Right atrium auricular region (tissue), 2 donors: Measurements from ENCODE around the gene IL24. TPM values are rescaled to one million over a fixed set of nuclear protein-coding genes. Genes with fewer than 3 reads are reported as not detected.

Experiments
- DNase-seq: peaks from one replicate; pipeline ENCODE4 v3.0.0-alpha.2; 2019; ENCODE audit warnings: low spot score
- H3K27ac ChIP-seq, 2 donors: fragments of 200-600 bp; sonication (generic); 1 replicate in 1 of 2; 2 replicates in 1 of 2; pipeline ENCODE4 v1.5.1; 2016 to 2019
- H3K27me3 ChIP-seq, 2 donors: fragments of 200-600 bp; sonication (generic); one replicate each; pipeline versions ENCODE4 v1.5.1 to v1.6.0; 2017 to 2019
- H3K36me3 ChIP-seq: fragments of 200-600 bp; sonication (generic); one replicate; pipeline ENCODE4 v1.5.1; 2016
- H3K4me1 ChIP-seq, 2 donors: fragments of 200-600 bp; sonication (generic); one replicate each; pipeline versions ENCODE4 v1.5.1 to v1.6.0; 2017 to 2019
- H3K4me3 ChIP-seq, 2 donors: fragments of 200-600 bp; sonication (generic); 1 replicate in 1 of 2; 2 replicates in 1 of 2; pipeline ENCODE4 v1.5.1; 2017 to 2019; ENCODE audit warnings: mild to moderate bottlenecking in 1 of 2, moderate library complexity in 1 of 2
- H3K9me3 ChIP-seq, 2 donors: fragments of 200-600 bp; sonication (generic); one replicate each; pipeline ENCODE4 v1.5.1; 2019
- total RNA-seq, 2 donors: library from RNA; depleted of rRNA; stranded (reverse); fragments of >200 nt; gene quantifications; one replicate each; pipeline ENCODE4 v1.1.0, GENCODE V29; 2016
- TF ChIP-seq, protein P1 (sequence below), 2 donors: fragments of 200-600 bp; sonication (generic); IDR thresholded peaks; one replicate each; pipeline ENCODE4 v1.5.1; 2019; ENCODE audit warnings: antibody characterized with exemption in 2 of 2

Gene IL24
- total RNA-seq, 2 donors from 2014 or later = 1.1 TPM; not detected in 1

DNA sequence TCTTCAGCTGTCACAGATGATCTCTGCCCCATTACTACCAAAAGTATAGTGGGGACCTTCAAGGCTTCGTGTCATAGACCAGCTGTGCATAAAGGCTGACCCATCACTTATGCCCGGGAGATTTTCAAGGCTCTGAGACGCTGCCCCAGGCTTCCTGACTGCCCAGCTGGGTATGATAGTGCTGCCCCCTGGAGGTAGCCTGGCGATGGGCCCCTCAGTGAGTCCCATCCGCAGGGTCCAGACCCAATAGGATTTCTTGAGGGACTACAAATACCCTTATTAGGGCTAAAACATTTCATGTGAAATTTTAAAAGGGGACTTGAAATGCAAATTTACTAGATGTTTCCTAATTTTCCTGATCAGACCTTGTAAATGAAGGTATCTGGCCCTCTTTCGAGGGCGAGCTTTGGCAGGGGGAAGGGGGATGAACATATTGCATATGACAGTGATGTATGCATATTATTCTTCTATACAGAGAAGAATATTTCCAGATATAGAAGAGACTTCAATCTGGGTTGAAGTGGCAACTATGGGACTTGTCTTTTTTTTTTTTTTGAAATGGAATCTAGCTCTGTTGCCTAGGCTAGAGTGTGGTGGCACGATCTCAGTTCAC, 36.2 kb downstream of the IL24 start:
- H3K27ac ChIP-seq = no peak overlapping the region
- no peak overlapping the region for H3K4me3 ChIP-seq
- no peaks in the 10 kb centered on the region for H3K9me3 ChIP-seq
- no peaks in the 10 kb centered on the region for H3K4me1 ChIP-seq
- H3K36me3 ChIP-seq = no peaks in the 10 kb centered on the region
- TF ChIP-seq, protein P1, sequence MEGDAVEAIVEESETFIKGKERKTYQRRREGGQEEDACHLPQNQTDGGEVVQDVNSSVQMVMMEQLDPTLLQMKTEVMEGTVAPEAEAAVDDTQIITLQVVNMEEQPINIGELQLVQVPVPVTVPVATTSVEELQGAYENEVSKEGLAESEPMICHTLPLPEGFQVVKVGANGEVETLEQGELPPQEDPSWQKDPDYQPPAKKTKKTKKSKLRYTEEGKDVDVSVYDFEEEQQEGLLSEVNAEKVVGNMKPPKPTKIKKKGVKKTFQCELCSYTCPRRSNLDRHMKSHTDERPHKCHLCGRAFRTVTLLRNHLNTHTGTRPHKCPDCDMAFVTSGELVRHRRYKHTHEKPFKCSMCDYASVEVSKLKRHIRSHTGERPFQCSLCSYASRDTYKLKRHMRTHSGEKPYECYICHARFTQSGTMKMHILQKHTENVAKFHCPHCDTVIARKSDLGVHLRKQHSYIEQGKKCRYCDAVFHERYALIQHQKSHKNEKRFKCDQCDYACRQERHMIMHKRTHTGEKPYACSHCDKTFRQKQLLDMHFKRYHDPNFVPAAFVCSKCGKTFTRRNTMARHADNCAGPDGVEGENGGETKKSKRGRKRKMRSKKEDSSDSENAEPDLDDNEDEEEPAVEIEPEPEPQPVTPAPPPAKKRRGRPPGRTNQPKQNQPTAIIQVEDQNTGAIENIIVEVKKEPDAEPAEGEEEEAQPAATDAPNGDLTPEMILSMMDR (IDR thresholded peaks at IDR 0.05) = peak in 1 of 2 donors; percentile 44
- DNase-seq = no peak
- no peaks in the 10 kb centered on the region for H3K27me3 ChIP-seq

- DNase-seq = no peak
- Histone ChIP-seq H3K36me3 (no peaks in the 10 kb centered on the region), H3K4me3 (no peak overlapping the region)
Measured at GRCh38 chr1:206935491-206936067, 38.3 kb downstream of the IL24 start.

DNA sequence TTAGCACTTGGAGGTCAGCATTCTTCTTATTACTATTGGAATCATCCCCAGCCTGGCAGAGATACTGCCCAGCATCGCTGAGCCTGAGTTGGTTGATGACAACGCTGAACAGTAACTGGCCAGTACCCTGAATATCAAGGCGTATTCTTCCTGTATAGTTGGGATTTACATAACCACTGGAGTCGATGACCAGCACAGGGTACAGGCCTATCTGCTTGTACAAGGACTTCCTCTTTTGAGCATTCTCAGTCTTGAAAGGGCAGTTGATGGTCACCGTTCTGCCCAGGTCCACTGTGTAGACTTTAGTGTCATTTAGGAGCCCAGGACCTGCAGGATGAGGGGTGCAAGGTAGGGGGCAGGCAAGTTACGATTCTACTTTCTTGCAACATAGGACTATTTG, 40.2 kb downstream of the IL24 start:
- no peaks in the 10 kb centered on the region for H3K9me3 ChIP-seq
- TF ChIP-seq, protein P1 (IDR thresholded peaks at IDR 0.05) = no peak
- no peaks in the 10 kb centered on the region for H3K27me3 ChIP-seq
- no peaks in the 10 kb centered on the region for H3K4me1 ChIP-seq
- DNase-seq = no peak
- H3K36me3 ChIP-seq = no peaks in the 10 kb centered on the region
- H3K4me3 ChIP-seq = no peak overlapping the region
- no peak overlapping the region for H3K27ac ChIP-seq

More at GRCh38 chr1:206935491-206936067, 38.3 kb downstream of the IL24 start:
- Histone ChIP-seq H3K9me3 (no peaks in the 10 kb centered on the region), H3K4me1 (no peaks in the 10 kb centered on the region), H3K27me3 (no peaks in the 10 kb centered on the region), H3K27ac (no peak overlapping the region)
- TF ChIP-seq, protein P1 (IDR thresholded peaks at IDR 0.05) = peak in 1 of 2 donors; percentile 49

GRCh38 chr1:206939131-206939530, 41.9 kb downstream of the IL24 start:
- H3K4me3 ChIP-seq = no peak overlapping the region
- TF ChIP-seq, protein P1 (IDR thresholded peaks at IDR 0.05) = no peak

GRCh38 chr1:206939841-206940587, 42.8 kb downstream of the IL24 start:
- no peak for DNase-seq
- Histone ChIP-seq H3K9me3 (no peaks in the 10 kb centered on the region), H3K27me3 (no peaks in the 10 kb centered on the region), H3K36me3 (no peaks in the 10 kb centered on the region), H3K27ac (no peak overlapping the region), H3K4me1 (no peaks in the 10 kb centered on the region), H3K4me3 (no peak overlapping the region)
- TF ChIP-seq, protein P1 (IDR thresholded peaks at IDR 0.05) = no peak

More at GRCh38 chr1:206939131-206939530, 41.9 kb downstream of the IL24 start:
- no peak overlapping the region for H3K27ac ChIP-seq
- H3K4me1 ChIP-seq = no peaks in the 10 kb centered on the region
- H3K9me3 ChIP-seq = no peaks in the 10 kb centered on the region
- no peaks in the 10 kb centered on the region for H3K27me3 ChIP-seq
- DNase-seq = no peak
- no peaks in the 10 kb centered on the region for H3K36me3 ChIP-seq
